HCT116 (cell line): ENCODE measurements around the gene FAM180A.

Experiments
- RAD21 ChIP-seq: IDR thresholded peaks from 2 replicates; pipeline ENCODE4 v1.6.1; 2012; ENCODE audit warnings: low read depth, mild to moderate bottlenecking
- ZNF274 ChIP-seq: fragments of 200-500 bp; sonication (Bioruptor generic); IDR thresholded peaks from 2 replicates; pipeline ENCODE4 v1.6.1; 2014; ENCODE audit warnings: mild to moderate bottlenecking, low read depth, low read length, inconsistent platforms
- TF ChIP-seq, protein P1 (sequence below): IDR thresholded peaks from 2 replicates; pipeline ENCODE4 v1.6.1; 2012

DNA sequence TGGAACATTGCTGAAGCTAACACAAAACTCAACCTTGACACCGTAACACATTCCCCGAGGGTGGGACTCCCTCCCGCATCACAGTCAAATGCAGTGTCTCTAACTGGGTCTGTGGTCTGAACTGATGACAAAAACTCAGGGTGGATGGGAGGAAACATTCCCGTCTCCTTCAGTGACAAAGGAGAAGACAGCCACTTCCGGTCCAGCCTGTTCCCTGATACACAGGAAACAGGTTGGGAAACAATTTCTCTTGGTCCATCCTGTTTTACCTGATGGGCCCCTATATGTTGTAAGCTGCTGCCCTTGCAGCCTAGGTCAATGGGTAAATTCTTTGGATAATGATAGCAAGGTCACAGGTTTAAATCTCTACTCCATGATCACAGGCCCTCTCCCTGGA lies 41.0 kb downstream of the FAM180A start:
- TF ChIP-seq RAD21 (no peak), ZNF274 (no peak)
- TF ChIP-seq, protein P1, sequence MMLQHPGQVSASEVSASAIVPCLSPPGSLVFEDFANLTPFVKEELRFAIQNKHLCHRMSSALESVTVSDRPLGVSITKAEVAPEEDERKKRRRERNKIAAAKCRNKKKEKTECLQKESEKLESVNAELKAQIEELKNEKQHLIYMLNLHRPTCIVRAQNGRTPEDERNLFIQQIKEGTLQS: no peak
